Activated CD8-positive, alpha-beta memory T cell treated with anti-CD3 and anti-CD28 coated beads for 4 hours (primary cell): ENCODE data around the gene LRCH2.
"Not testable (repeated sequence)": the region's sequence is repeated elsewhere in the genome, so short reads cannot be mapped to it uniquely, and the experiment has no call there.

Experiments
- DNase-seq, 2 donors: peaks; one replicate each; pipeline ENCODE4 v3.0.0-alpha.2; 2020; ENCODE audit warnings: low read depth in 2 of 2

The LRCH2 gene, protein sequence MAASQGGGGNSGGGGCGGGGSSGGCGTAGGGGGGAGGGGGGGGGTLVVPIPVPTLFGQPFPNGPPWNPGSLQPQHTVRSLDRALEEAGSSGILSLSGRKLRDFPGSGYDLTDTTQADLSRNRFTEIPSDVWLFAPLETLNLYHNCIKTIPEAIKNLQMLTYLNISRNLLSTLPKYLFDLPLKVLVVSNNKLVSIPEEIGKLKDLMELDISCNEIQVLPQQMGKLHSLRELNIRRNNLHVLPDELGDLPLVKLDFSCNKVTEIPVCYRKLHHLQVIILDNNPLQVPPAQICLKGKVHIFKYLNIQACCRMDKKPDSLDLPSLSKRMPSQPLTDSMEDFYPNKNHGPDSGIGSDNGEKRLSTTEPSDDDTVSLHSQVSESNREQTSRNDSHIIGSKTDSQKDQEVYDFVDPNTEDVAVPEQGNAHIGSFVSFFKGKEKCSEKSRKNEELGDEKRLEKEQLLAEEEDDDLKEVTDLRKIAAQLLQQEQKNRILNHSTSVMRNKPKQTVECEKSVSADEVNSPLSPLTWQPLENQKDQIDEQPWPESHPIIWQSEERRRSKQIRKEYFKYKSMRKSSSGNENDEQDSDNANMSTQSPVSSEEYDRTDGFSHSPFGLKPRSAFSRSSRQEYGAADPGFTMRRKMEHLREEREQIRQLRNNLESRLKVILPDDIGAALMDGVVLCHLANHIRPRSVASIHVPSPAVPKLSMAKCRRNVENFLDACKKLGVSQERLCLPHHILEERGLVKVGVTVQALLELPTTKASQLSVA

GRCh38 chrX:115233497-115234455 is at the start of gene LRCH2:
Gene LRCH2 (minus strand): TSS chrX:115234096. CDS start chrX:115234041, 55 bp downstream.
- no peak for DNase-seq

GRCh38 chrX:115269051-115269683 is 35.3 kb upstream of the LRCH2 start:
- no peak for DNase-seq

DNA sequence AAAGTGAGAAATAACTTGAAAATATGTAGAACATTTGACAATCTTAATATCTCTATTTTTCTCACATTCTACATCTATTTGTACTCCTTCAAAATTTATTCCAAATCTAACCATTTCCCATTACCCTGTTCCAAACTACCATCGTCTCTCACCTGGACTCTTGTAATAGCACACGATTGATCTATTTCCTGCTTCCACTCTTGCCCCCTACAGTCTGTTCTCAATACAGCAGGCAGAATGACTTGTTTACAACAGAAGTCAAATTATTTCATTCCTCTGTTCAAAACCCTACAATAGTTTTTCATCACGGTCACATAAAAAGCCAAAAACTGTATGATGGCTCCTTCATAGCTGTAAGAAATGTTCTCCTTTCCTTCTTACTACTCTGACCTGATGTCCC is 34.5 kb upstream of the LRCH2 start:
- DNase-seq, result no peak

GRCh38 chrX:115266300-115266699 is 32.4 kb upstream of the LRCH2 start:
- DNase-seq, result no peak

DNA sequence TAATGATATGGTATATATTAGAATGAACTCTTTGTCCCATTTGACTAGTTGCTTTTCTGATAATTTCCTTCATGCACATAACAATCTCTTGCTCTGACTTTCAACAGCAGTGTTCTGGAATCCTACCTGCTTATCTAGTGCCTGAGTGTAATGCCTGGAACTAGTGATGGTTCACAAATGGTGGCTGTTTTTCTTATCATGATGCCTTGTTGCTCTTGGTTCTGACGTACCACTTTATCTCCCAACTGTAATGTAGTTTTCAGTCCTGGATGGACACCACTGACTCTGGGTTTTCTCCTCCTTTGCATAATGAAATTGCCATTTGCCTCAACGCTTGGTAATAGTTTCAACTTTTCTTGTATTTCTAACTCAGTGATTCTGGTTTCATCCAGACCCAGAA is 30.1 kb upstream of the LRCH2 start:
- no peak for DNase-seq

- no peak for DNase-seq
Measured at GRCh38 chrX:115261148-115261547, 27.3 kb upstream of the LRCH2 start.

DNA sequence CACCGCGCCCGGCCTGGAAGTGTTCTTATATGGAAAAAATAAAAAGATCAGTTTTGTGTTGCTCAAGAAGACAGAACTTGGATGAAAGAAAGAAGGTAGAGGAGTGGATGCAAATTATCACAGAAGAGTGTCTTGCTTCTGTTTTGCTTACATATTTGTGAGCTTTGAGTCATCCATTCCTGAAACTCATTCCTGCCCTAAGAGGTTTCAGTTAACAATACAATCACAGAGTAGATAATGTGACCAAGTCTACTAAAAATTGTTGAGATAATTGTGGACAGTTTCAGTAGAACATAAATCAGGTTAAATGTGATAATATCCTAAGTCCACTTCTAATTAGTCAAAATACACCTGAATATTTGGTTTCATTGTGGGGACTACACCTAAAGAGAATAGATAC is 26.4 kb upstream of the LRCH2 start:
- DNase-seq, result no peak

DNA sequence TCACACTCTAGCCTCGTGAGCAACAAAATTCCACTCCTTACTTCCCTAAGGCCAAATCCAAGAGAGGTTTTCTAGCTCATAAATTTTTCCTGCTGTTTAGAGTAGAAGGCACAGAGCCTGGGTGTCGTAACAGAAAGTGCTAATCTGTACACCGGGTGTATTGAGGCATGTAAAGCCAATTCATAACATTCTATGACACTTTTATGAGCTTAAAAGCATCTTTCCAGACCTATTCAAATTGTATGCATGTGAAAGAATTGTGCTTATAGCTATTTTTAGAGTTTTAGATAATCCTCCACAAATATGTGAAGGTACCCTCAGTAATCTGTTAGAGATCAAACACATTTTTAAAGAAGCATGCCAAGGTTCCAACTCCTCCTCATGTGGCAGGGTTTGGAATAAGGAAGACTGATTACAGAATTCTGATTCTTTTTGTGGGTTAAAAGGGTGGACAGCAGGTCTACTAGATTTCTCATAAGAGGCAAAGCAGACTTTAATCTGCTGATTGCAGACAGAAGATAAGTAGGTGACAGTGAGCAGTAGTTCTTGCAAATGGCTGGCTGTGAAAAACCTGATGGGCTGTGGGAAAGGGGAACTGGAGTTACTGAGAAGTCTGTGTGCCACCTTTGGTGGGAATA is 25.5 kb upstream of the LRCH2 start:
- DNase-seq, result no peak

GRCh38 chrX:115257711-115258110 is 23.8 kb upstream of the LRCH2 start:
- DNase-seq, result no peak

GRCh38 chrX:115255003-115255402 is 21.1 kb upstream of the LRCH2 start:
- no peak for DNase-seq

DNA sequence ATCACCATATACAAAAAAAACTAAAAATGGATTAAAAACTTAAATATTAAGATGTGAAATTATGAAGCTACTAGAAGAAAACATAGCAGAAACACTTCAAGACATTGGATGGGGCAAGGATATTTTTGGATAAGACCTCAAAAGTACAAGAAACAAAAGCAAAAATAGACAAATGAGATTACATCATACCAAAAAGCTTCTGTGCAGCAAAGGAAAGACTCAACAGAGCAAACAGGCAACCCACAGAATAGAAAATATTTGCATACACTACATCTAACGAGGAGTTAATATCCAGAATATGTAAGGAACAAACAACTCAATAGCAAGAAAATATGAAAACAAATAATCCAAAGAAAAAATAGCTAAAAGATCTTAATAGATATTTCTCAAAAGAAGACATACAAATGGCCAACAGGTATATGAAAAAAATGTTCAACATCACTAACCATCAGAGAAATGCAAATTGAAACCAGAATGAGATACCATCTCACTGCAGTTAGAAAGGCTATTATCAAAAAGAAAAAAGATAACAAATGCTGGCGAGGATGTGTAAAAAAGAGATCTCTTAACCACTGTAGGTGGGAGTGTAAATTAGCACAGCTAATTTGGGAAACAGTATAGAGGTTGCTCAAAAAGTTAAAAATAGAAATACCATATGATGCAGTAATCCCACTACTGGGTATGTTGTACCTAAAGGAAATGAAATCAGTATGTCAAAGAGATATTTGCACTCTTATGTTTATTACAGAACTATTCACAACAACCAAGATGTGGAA is 17.8 kb upstream of the LRCH2 start:
- no peak for DNase-seq

DNA sequence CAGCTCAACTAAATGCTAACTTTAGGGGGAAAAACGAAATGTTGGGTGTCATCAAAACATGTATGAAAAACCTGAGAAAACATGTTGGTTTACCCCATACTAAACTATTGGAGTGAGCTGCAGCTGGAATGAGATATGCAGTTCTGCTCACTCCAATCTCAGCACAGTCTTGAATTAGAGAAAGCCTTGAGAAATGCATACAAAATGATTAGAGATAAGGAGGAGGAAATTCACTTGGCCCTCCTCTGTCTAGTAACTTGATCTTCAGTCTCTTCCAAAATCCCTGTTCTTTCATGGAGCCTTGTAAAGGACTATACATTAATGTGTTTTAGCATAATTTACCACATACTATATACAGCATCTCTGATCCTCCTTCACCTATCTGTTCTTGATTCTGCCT is 3.2 kb upstream of the LRCH2 start:
- DNase-seq, result no peak

DNA sequence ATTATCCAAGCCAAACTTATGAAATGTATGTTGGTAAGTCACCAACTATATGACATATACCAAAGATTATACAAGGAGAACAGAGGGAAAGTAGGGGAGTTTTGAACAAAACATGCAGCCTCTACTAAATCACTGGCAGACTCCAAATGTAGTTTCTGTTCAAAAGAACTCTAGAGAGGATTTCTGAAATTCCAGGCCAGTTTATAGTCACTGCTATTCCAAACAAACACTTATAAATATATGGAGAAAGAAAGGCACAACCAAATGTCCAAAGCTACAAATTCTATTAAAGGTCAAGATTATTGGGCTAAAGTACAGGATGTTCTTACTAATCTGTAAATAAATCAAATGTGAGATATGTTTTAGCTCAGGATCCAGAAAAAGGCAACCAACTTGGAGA is 2.7 kb upstream of the LRCH2 start:
- DNase-seq, result no peak

DNA sequence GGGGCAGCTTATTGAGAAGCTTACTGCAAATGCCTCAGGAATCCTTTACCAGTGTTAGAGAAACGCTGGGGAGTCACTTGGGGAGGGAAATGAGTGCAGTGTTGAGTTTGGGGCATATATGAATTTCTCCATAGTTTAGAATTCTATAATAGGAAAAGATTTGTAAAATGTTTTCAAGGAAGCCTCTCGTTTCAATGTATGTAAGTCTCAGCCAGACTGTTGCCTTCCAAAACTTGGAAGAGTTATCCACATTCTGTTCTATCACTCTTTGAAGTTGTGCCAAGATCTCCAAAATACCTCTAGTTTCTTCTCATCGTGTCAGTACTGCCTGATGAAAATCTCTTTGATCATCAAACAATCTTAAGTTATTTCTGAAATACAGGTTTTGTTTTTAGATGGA is 565 bp upstream of the LRCH2 start:
- no peak for DNase-seq

DNA sequence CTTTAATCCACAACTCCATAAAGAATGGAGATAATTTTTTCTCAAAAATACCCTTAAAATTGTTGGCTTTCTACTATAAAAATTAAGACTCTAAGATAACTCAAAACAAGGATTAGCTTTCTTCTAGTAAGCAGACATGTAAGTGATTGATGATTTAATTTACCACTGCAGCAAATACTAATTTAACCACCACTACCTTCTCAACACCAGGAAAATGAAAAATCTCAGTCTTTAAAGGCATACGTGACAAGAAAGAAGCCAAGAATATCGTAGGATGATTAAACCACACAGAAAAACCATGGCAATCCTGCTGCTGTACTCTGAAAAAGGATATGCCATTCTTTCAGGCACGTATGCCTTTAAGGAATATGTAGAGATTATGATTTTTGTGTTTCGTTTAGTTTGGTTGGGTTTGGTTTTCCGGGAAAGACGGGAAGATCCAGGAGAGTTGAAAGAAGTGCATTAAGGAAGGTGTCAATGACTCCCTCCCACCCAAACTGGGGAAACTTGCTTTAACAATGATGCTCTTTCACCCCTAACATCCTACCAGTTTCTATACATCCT is 881 bp downstream of the LRCH2 start:
- DNase-seq, result no peak

DNA sequence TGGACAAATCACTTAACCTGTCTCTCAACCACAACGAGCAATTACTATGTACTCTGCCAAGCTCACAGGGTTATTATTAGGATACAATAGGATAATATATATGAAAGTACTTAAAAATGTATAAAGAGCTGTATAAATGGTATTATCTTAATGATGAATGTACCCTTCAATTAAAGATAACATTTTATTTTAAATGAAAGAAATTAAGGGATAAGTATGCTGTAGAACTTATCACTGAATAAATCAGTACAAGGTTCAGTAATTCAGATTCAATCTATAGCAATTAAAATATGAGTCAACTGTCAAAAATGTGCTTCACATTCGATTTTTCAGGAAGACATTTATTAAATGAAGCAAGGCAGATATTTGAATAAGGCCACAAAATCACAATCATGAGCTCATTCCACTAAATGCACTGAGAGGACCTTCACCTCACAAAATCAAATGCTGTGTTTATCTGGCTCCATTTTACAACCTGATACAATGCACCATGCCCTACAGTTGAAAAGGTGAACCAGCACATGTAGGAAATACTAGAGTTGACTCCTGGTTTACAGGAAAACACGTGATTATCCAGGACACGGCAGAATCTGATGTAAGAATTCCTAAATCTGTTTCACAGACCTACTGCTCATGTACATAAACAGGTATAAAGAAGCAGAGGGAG is 4.4 kb downstream of the LRCH2 start:
- DNase-seq, result no peak

DNA sequence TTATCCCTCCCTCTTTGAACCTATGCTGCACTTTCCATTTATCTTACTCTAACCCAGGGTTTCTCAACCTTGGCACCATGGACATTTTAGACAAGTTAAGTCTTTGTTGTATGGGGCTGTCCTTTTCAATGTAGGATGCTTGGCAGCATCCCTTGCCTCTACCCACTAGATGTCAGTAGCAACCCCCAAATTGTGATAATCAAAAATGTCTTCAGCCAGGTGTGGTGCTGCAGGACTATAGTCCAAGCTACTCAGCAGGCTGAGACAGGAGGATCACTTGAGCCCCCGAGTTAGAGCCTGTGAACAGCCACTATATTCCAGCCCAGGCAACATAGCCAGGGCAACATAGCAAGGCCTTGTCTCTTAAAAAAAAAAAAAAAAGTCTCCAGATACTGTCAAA is 7.0 kb downstream of the LRCH2 start:
- no peak for DNase-seq

DNA sequence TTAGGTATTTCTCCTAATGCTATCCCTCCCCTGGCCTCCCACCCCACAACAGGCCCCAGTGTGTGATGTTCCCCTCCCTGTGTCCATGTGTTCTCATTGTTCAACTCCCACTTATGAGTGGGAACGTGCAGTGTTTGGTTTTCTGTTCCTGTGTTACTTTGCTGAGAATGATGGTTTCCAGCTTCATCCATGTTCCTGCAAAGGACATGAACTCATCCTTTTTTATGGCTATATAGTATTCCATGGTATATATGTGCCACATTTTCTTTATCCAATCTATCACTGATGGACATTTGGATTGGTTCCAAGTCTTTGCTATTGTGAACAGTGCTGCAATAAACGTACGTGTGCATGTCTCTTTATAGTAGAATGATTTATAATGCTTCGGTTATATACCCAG is 16.6 kb downstream of the LRCH2 start:
- DNase-seq, result not testable (repeated sequence)

GRCh38 chrX:115214605-115215004 is 19.3 kb downstream of the LRCH2 start:
- DNase-seq, result no peak
